HG03457 (cell line): ENCODE results near the gene APBB2.

Experiments used
- ATAC-seq: cut with Tn5 transposase; IDR thresholded peaks from one replicate; pipeline ENCODE4 v1.9.1; 2021; ENCODE audit warnings: moderate number of reproducible peaks; ENCODE audit not compliant: unreplicated experiment

The APBB2 gene

GRCh38 chr4:41196633-41197332, 17.6 kb downstream of the APBB2 start:
- no peak for ATAC-seq

GRCh38 chr4:41192136-41192535, 22.2 kb downstream of the APBB2 start:
- no peak for ATAC-seq

GRCh38 chr4:41189666-41190065, 24.7 kb downstream of the APBB2 start:
- ATAC-seq, result no peak

GRCh38 chr4:41189076-41189475, 25.3 kb downstream of the APBB2 start:
- ATAC-seq, result no peak

- ATAC-seq, result no peak
Measured at GRCh38 chr4:41185614-41186592, 28.4 kb downstream of the APBB2 start.

- ATAC-seq, result no peak
Measured at GRCh38 chr4:41184009-41184408, 30.3 kb downstream of the APBB2 start.

GRCh38 chr4:41183021-41183553, 31.3 kb downstream of the APBB2 start:
- ATAC-seq, result no peak

GRCh38 chr4:41181037-41181436, 33.3 kb downstream of the APBB2 start:
- ATAC-seq, result no peak

GRCh38 chr4:41179498-41180195, 34.7 kb downstream of the APBB2 start:
- no peak for ATAC-seq

GRCh38 chr4:41178372-41179370, 35.7 kb downstream of the APBB2 start:
- no peak for ATAC-seq

- no peak for ATAC-seq
Measured at GRCh38 chr4:41177016-41177415, 37.3 kb downstream of the APBB2 start.

GRCh38 chr4:41176340-41176739, 38.0 kb downstream of the APBB2 start:
- ATAC-seq, result no peak

- no peak for ATAC-seq
Measured at GRCh38 chr4:41175794-41176193, 38.5 kb downstream of the APBB2 start.

GRCh38 chr4:41174444-41174843, 39.9 kb downstream of the APBB2 start:
- ATAC-seq, result no peak

GRCh38 chr4:41172786-41173185, 41.6 kb downstream of the APBB2 start:
- no peak for ATAC-seq

GRCh38 chr4:41169256-41169800, 45.0 kb downstream of the APBB2 start:
- ATAC-seq, result no peak

GRCh38 chr4:41167191-41167590, 47.2 kb downstream of the APBB2 start:
- no peak for ATAC-seq

GRCh38 chr4:41164405-41164804, 49.9 kb downstream of the APBB2 start:
- ATAC-seq, result no peak

GRCh38 chr4:41161355-41161754, 53.0 kb downstream of the APBB2 start:
- no peak for ATAC-seq

GRCh38 chr4:41160856-41161255, 53.5 kb downstream of the APBB2 start:
- no peak for ATAC-seq
